ENCODE measurements around the gene TCF21.

TCF21 gene

DNA sequence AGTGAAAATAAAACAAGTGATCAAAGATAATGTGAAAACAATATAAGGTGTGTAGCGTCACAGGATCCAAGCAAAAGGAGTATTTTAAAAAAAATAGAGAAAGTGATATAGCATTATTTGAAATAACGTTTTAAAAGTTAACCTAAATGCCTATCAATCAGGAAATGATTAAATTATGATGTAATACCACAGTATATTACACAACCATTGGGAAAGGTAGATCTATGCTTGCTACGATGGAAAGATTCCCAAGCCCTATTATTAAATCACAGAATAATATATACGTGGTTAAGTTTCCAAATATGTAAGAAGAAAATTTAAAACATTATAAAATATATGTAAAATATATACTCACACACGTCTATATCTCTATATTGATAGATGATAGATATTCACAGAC, 15.4 kb upstream of the TCF21 start:
- no peaks in the 10 kb centered on the region for H3K36me3 Mint-ChIP-seq (ENCODE audit: low read depth)
- no peak overlapping the region for H3K27ac Mint-ChIP-seq
- H3K4me3 Mint-ChIP-seq, result no peak overlapping the region
- peaks cover 23% of the 10 kb centered on the region for H3K27me3 Mint-ChIP-seq
- intact Hi-C loops (cut with micrococcal nuclease), result no loop called here
- no peaks in the 10 kb centered on the region for H3K4me1 Mint-ChIP-seq (ENCODE audit: low read depth)
- H3K9me3 Mint-ChIP-seq, result no peaks in the 10 kb centered on the region

DNA sequence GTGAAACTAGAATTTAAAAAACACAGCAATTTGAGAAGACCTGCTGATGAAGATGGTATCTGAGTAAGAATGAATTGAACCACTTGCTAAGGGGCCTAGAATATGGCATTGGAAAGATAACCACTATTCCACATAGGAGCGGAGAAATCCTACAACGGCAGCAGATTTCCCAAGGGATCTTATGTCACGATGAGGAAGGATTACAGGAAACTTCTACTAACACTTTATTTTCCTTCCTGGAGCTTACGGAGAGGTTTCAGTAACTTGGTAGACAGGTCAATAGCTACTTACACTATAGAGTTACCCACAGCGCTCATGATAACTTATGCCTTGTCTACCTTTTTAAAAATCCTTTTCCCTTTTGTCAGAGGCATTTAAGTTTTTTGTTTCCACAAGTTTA, 11.8 kb upstream of the TCF21 start:
- H3K9me3 Mint-ChIP-seq, result no peaks in the 10 kb centered on the region
- no peak overlapping the region for H3K27ac Mint-ChIP-seq
- H3K4me1 Mint-ChIP-seq (ENCODE audit: low read depth), result no peaks in the 10 kb centered on the region
- peaks cover 33% of the 10 kb centered on the region for H3K27me3 Mint-ChIP-seq
- H3K4me3 Mint-ChIP-seq, result no peak overlapping the region
- intact Hi-C loops (cut with micrococcal nuclease), result no loop called here
- H3K36me3 Mint-ChIP-seq (ENCODE audit: low read depth), result no peaks in the 10 kb centered on the region

GRCh38 chr6:133880006-133880405, 8.9 kb upstream of the TCF21 start:
- no peak overlapping the region for H3K4me3 Mint-ChIP-seq

DNA sequence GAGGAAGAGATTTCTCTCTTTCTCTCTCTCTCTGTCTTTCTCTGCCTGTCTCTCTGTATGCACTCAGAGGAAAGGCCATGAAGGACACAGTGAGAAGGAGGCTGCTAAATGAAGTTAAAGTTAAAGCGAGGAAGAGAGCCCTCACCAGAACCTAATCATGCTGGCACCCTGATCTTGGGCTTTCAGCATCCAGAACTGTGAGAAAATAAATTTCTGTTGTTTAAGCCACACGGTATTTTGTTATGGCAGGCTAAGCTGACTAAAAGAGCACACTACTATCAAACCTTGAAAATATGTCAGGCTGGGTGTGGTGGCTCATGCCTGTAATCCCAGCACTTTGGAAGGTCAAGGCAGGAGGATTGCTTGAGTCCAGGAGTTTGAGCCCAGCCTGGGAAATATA, 8.0 kb upstream of the TCF21 start:
- H3K27ac Mint-ChIP-seq, result no peak overlapping the region
- no peak overlapping the region for H3K4me3 Mint-ChIP-seq
- no peaks in the 10 kb centered on the region for H3K9me3 Mint-ChIP-seq
- no peaks in the 10 kb centered on the region for H3K36me3 Mint-ChIP-seq (ENCODE audit: low read depth)
- no peaks in the 10 kb centered on the region for H3K4me1 Mint-ChIP-seq (ENCODE audit: low read depth)
- H3K27me3 Mint-ChIP-seq, result peaks cover 46% of the 10 kb centered on the region
- intact Hi-C loops (cut with micrococcal nuclease), result no loop called here

More at GRCh38 chr6:133880006-133880405, 8.9 kb upstream of the TCF21 start:
- H3K9me3 Mint-ChIP-seq, result no peaks in the 10 kb centered on the region
- H3K27me3 Mint-ChIP-seq, result peaks cover 40% of the 10 kb centered on the region
- H3K4me1 Mint-ChIP-seq (ENCODE audit: low read depth), result no peaks in the 10 kb centered on the region
- no peak overlapping the region for H3K27ac Mint-ChIP-seq
- intact Hi-C loops (cut with micrococcal nuclease), result no loop called here
- no peaks in the 10 kb centered on the region for H3K36me3 Mint-ChIP-seq (ENCODE audit: low read depth)

- Mint-ChIP-seq H3K9me3 (no peaks in the 10 kb centered on the region), H3K4me3 (no peak overlapping the region), H3K27ac (no peak overlapping the region), H3K4me1 (ENCODE audit: low read depth) (peaks cover 10% of the 10 kb centered on the region), H3K36me3 (ENCODE audit: low read depth) (no peaks in the 10 kb centered on the region), H3K27me3 (peaks cover 66% of the 10 kb centered on the region)
- intact Hi-C loops (cut with micrococcal nuclease), result no loop called here
Observed at GRCh38 chr6:133886104-133886775, 2.7 kb upstream of the TCF21 start.

GRCh38 chr6:133887156-133887879, 1.6 kb upstream of the TCF21 start:
- intact Hi-C loops (cut with micrococcal nuclease), result no loop called here
- H3K4me1 Mint-ChIP-seq (ENCODE audit: low read depth), result peaks cover 16% of the 10 kb centered on the region
- no peaks in the 10 kb centered on the region for H3K9me3 Mint-ChIP-seq
- H3K27ac Mint-ChIP-seq, result no peak overlapping the region
- H3K4me3 Mint-ChIP-seq, result no peak overlapping the region
- H3K36me3 Mint-ChIP-seq (ENCODE audit: low read depth), result no peaks in the 10 kb centered on the region
- H3K27me3 Mint-ChIP-seq, result peaks cover 70% of the 10 kb centered on the region

DNA sequence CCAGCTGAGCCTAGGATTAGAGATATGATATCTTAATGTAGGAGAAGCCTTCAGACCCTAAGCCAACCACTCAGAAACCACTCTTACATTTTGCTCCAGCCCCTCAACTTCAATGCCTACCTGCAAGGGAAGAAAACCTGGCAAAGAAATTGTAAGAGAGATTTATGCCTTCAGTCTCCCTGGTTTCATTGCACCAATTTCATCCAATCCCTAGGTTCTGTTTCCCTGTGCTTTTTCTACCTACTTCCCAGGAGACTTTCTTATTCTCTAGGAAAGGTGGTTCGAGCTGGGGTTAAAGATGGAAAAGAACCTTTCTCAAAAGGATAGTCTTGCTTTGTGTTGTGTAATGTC, 1.1 kb upstream of the TCF21 start:
- Mint-ChIP-seq H3K27me3 (peaks cover 71% of the 10 kb centered on the region), H3K4me3 (no peak overlapping the region), H3K27ac (no peak overlapping the region), H3K9me3 (no peaks in the 10 kb centered on the region), H3K4me1 (ENCODE audit: low read depth) (peaks cover 17% of the 10 kb centered on the region), H3K36me3 (ENCODE audit: low read depth) (no peaks in the 10 kb centered on the region)
- intact Hi-C loops (cut with micrococcal nuclease), result no loop called here

GRCh38 chr6:133889557-133890403, 867 bp downstream of the TCF21 start:
- Mint-ChIP-seq H3K4me1 (ENCODE audit: low read depth) (peaks cover 21% of the 10 kb centered on the region), H3K36me3 (ENCODE audit: low read depth) (no peaks in the 10 kb centered on the region)
- intact Hi-C loops (cut with micrococcal nuclease), result no loop called here

DNA sequence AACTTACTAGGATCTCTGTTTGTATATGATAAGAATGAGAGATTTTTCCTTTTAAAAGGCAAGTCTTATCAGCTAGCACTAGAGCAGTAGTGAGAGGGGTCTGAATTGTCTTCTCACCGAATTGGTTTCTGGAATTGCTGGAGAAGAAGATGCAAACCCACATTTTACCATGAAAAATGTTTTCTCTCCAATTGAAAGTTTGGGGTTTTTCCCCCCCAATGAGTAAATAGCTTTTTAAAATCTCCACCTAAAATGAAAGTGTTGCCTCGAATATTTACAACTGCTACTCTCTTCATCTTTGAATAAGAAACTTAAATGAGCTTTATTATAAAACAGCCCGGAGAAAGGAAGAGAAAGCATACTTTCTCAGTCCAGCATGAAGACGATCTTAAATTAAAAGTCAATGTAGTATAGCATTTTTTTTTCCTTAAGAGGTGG, 1.8 kb downstream of the TCF21 start:
- H3K36me3 Mint-ChIP-seq (ENCODE audit: low read depth), result no peaks in the 10 kb centered on the region
- intact Hi-C loops (cut with micrococcal nuclease), result no loop called here

More at GRCh38 chr6:133889557-133890403, 867 bp downstream of the TCF21 start:
- Mint-ChIP-seq H3K4me3 (no peak overlapping the region), H3K27ac (no peak overlapping the region), H3K9me3 (no peaks in the 10 kb centered on the region), H3K27me3 (peaks cover 80% of the 10 kb centered on the region)

GRCh38 chr6:133891149-133891926, 2.4 kb downstream of the TCF21 start:
- H3K36me3 Mint-ChIP-seq (ENCODE audit: low read depth), result no peaks in the 10 kb centered on the region

More for the DNA sequence above, 1.8 kb downstream of the TCF21 start:
- Mint-ChIP-seq H3K4me3 (peak overlapping the region; percentile 52), H3K4me1 (ENCODE audit: low read depth) (peaks cover 21% of the 10 kb centered on the region), H3K9me3 (no peaks in the 10 kb centered on the region), H3K27me3 (peaks cover 83% of the 10 kb centered on the region), H3K27ac (no peak overlapping the region)

DNA sequence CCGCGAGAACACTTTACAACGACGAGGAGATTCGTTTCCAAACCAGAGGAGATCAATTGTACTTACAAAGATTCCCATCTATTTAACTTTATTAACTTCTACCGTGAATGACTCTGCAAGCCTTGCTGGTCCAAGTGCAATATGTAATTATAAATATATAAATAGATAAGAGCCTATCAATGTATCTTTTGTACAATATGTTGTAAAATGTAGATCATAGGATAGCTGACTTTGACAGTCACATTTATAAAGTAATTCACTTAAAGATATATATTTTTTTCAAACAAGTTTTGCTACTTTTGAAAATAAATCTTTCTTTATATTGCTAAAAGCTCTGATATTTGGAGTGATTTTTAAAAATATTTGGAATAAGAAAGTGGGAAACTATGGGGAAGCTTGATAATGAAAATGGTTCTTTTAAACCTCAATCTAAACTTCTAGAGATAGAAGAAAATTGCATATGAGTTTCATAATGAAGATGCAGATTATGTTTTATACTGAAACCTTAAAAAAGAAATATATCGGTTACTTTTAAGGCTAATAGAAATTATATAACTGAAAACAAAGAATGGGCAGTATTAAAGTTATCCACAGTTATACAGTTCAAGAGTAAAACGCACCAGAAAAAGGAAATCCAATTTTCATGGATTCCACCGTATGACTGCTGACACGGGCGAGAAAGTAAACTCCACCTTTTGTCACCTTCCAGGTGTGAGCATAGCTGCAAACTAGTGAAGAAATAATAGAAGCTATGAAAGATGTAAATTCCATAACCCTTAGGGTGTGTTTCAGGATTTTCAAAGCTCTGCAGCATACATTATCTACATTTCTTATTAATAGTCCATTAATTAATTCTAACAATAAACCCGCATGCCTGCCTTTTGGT, 3.3 kb downstream of the TCF21 start:
- Mint-ChIP-seq H3K27me3 (peaks cover 89% of the 10 kb centered on the region), H3K27ac (no peak overlapping the region), H3K9me3 (no peaks in the 10 kb centered on the region), H3K36me3 (ENCODE audit: low read depth) (no peaks in the 10 kb centered on the region), H3K4me3 (no peak overlapping the region), H3K4me1 (ENCODE audit: low read depth) (peaks cover 21% of the 10 kb centered on the region)
- intact Hi-C loops (cut with micrococcal nuclease), result no loop called here

More at GRCh38 chr6:133891149-133891926, 2.4 kb downstream of the TCF21 start:
- Mint-ChIP-seq H3K27ac (no peak overlapping the region), H3K27me3 (peaks cover 88% of the 10 kb centered on the region), H3K4me3 (peak overlapping the region; percentile 52), H3K9me3 (no peaks in the 10 kb centered on the region), H3K4me1 (ENCODE audit: low read depth) (peaks cover 21% of the 10 kb centered on the region)
- intact Hi-C loops (cut with micrococcal nuclease), result no loop called here

DNA sequence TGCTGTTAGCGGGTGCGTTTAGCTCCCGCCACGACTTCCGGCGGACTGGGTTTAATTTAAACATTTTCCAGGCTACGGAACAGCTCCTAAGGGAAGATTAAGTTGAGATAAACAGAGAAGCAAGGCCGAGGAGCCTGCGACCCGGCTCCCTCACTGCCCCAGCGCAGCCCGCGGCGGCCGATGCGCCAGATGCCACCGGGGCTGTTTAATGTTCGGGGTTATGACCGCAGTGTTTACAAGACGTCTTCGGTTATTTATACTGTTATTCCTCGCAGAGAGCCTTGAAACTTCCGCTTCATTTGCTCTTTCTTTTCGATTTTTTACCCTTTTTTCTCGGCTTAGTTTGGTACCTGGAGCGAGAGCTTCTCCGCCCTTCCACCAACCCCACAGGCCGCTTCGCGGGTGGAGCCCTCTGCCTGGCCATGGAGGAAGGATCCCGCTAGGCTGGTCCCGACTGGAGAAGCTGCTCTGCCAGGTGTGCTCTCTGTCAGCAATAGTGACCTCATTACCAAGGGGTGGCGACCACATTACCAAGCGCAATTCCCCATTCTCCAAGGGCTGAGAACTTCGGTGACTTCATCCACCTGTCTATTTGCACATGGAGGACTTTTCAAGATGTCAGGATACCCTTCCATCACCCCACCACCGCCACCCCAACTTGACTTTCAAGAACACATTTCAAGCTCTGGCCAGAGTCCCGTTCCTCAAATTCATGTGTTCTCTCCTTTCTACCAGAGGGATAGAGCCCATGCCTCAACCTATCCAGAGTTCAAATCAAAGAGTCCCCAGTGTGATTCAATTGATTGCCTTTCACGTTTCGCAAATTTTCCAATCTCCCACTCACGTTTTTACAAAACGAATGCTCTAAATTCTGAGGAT, 4.1 kb downstream of the TCF21 start:
- no peak overlapping the region for H3K4me3 Mint-ChIP-seq
- H3K36me3 Mint-ChIP-seq (ENCODE audit: low read depth), result no peaks in the 10 kb centered on the region
- intact Hi-C loops (cut with micrococcal nuclease), result no loop called here
- H3K27me3 Mint-ChIP-seq, result peaks cover 86% of the 10 kb centered on the region
- no peak overlapping the region for H3K27ac Mint-ChIP-seq
- peaks cover 21% of the 10 kb centered on the region for H3K4me1 Mint-ChIP-seq (ENCODE audit: low read depth)
- H3K9me3 Mint-ChIP-seq, result no peaks in the 10 kb centered on the region

Measured in dendritic cell treated with granulocyte-macrophage colony-stimulating factor and Interleukin-4, amounts not matched to agents 40 ng/mL and 50 ng/mL, for 4 days (primary cell).